ENCODE data around the gene IFNLR1. TPM values are rescaled to one million over a fixed set of nuclear protein-coding genes. Genes with fewer than 3 reads are reported as not detected.

Gene IFNLR1
- total and polyA plus RNA-seq, 9 of the 15 experiments (the other 6 are each of a cell fraction or from before 2014, with no cell fraction given): not detected

- TF ChIP-seq EGR1 (conservative IDR thresholded peaks at IDR 0.05): peak; percentile 40; the same call in 1 of the 2 replicates
- TF ChIP-seq ZNF584 (CRISPR knock-in tag; IDR thresholded peaks at IDR 0.05; ENCODE audit: low read depth): no peak
- TF ChIP-seq SPI1 (IDR thresholded peaks at IDR 0.05; ENCODE audit: borderline replicate concordance, low read depth, low read length): no peak
- TF ChIP-seq ZNF140 (CRISPR knock-in tag; IDR thresholded peaks at IDR 0.05): no peak
- TF ChIP-seq MTA1 (IDR thresholded peaks at IDR 0.05; ENCODE audit: borderline replicate concordance): no peak
- no peak for TF ChIP-seq CREB5 (CRISPR knock-in tag; IDR thresholded peaks at IDR 0.05)
- no peak for TF ChIP-seq SAP30 (IDR thresholded peaks at IDR 0.05; ENCODE audit: borderline replicate concordance, insufficient read depth, low read depth, low read length, poor library complexity, severe bottlenecking)
Observed at GRCh38 chr1:24109686-24110475, 77.2 kb downstream of the IFNLR1 start (continued).

GRCh38 chr1:24109166-24109483 lies 78.0 kb downstream of the IFNLR1 start:
- Histone ChIP-seq H4K20me1 (replicated peaks; ENCODE audit: control insufficient read depth, insufficient read depth, low read length) (peaks cover 10% of the 10 kb centered on the region), H3K27me3 (ENCODE audit: control insufficient read depth in 2 of 2, insufficient read depth in 2 of 2, low read length in 2 of 2) (peaks cover 46 to 77% of the 10 kb centered on the region in 2 experiments), H3K9me1 (ENCODE audit: control insufficient read depth, insufficient read depth, low read length) (no peaks in the 10 kb centered on the region), H3K4me3 (no peak overlapping the region), H2AFZ (ENCODE audit: low read depth, low read length) (no peak overlapping the region), H3K79me2 (ENCODE audit: control insufficient read depth, insufficient read depth, low read length) (no peaks in the 10 kb centered on the region), H3K36me3 (ENCODE audit: control insufficient read depth, insufficient read depth, low read length) (no peaks in the 10 kb centered on the region), H3K4me1 (replicated peaks in 1 of 2; ENCODE audit: control insufficient read depth in 2 of 2, insufficient read depth in 2 of 2, low read length in 2 of 2) (peaks cover 0 to 29% of the 10 kb centered on the region in 2 experiments; a peak in 3 of 5 replicates), H3K27ac (ENCODE audit: extremely low read depth, low read depth, low read length) (no peak overlapping the region), H3K4me2 (ENCODE audit: insufficient read depth, low read length) (no peak overlapping the region), H3K9ac (ENCODE audit: insufficient read depth in 1 of 2, low read depth in 2 of 2, low read length in 2 of 2) (no peak overlapping the region; a peak in 1 of 4 replicates), H3K9me3 (replicated peaks; ENCODE audit: control insufficient read depth, insufficient read depth, low read depth, low read length) (no peaks in the 10 kb centered on the region)
- FAIRE-seq (no peak), ATAC-seq (no peak), DNase-seq (ENCODE audit: extremely low read depth in 1 of 4, low spot score in 3 of 4) (no peak)
- BruUV-seq (replicated peaks): no TSS peak
- ChIA-PET CTCF (ENCODE audit: low intra/inter-chr PET ratio) (no interaction called here), POLR2A (no interaction called here)
- WGBS (ENCODE audit: insufficient coverage, low coverage, missing lambda C conversion rate): 10% methylated on average over 1 of the region's 1 CpG
- in situ Hi-C loops (cut with MboI) (no loop called here), intact Hi-C loops (cut with micrococcal nuclease) (no loop called here)
- no peak for TF ChIP-seq MEF2A (IDR thresholded peaks at IDR 0.05; ENCODE audit: control insufficient read depth, low read depth, low read length)
- no peak for TF ChIP-seq SUPT5H (IDR thresholded peaks at IDR 0.05)
- TF ChIP-seq BRF1 (IDR thresholded peaks at IDR 0.05; ENCODE audit: borderline replicate concordance, extremely low read depth, insufficient read length): no peak
- TF ChIP-seq USF1 (CRISPR knock-in tag; IDR thresholded peaks at IDR 0.05): no peak
- no peak for TF ChIP-seq NFYB (IDR thresholded peaks at IDR 0.05; ENCODE audit: extremely low read depth, insufficient read length)
- TF ChIP-seq SMARCB1 (IDR thresholded peaks at IDR 0.05; ENCODE audit: insufficient read length, low read depth): no peak
- no peak for TF ChIP-seq ELK1 (CRISPR knock-in tag; IDR thresholded peaks at IDR 0.05)
- TF ChIP-seq ESRRA (IDR thresholded peaks at IDR 0.05; ENCODE audit: borderline replicate concordance, low read depth): peak; percentile 52; the same call in 1 of the 2 replicates
- TF ChIP-seq CC2D1A (IDR thresholded peaks at IDR 0.05): no peak
- TF ChIP-seq NR2F6 (CRISPR knock-in tag; IDR thresholded peaks at IDR 0.05): no peak

Measured in K562 (cell line).